ENCODE results near the gene NCAPG2. TPM values are rescaled to one million over a fixed set of nuclear protein-coding genes. Genes with fewer than 3 reads are reported as not detected.
A peak's percentile ranks its signal among the peaks of the same experiment; 100 is the strongest.

Gene NCAPG2
- total and polyA plus RNA-seq, 2 of the 13 experiments (the other 11 are each of a cell fraction or from before 2014, with no cell fraction given), result 15.1 to 30.7 TPM

DNA sequence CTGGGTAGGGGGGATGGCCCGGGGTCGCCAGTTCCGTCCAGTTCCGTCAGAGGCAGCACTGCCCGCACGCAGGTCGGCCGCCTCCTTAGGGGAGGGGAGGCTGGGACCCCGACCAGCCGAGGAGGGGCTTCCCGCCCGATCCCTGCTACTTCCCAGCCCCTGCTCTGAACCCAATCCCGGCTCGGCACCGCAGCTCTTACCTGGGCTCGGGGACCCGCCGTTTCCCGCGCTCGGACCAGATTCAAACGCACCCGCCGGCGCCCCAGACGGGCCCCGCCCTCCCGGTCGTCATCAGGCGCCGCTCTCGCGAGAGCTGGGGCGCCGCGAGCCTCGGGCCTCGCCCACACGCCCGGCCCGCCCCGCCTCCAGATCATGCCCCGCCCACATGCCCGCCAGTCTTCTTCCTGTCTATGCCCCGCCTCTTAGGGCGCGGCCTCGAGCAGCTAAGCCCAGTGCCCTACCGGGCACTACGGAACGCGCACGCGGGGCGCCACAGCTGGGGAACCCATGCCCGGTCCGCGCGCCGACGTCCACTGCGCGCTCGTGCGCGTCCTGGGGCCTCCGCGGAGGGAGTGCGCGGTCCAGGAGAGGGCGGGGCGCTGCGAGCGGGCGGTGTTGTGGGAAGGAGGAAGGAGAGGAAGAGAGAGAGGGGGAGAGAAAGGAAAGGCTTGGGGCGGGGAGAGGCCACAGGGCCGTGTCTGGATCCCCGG is at the start of gene NCAPG2 (continued):
- TF ChIP-seq, protein P1, sequence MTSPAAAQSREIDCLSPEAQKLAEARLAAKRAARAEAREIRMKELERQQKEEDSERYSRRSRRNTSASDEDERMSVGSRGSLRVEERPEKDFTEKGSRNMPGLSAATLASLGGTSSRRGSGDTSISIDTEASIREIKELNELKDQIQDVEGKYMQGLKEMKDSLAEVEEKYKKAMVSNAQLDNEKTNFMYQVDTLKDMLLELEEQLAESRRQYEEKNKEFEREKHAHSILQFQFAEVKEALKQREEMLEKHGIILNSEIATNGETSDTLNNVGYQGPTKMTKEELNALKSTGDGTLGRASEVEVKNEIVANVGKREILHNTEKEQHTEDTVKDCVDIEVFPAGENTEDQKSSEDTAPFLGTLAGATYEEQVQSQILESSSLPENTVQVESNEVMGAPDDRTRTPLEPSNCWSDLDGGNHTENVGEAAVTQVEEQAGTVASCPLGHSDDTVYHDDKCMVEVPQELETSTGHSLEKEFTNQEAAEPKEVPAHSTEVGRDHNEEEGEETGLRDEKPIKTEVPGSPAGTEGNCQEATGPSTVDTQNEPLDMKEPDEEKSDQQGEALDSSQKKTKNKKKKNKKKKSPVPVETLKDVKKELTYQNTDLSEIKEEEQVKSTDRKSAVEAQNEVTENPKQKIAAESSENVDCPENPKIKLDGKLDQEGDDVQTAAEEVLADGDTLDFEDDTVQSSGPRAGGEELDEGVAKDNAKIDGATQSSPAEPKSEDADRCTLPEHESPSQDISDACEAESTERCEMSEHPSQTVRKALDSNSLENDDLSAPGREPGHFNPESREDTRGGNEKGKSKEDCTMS (CRISPR knock-in tag; conservative IDR thresholded peaks at IDR 0.05), result no peak
- TF ChIP-seq, protein P2, sequence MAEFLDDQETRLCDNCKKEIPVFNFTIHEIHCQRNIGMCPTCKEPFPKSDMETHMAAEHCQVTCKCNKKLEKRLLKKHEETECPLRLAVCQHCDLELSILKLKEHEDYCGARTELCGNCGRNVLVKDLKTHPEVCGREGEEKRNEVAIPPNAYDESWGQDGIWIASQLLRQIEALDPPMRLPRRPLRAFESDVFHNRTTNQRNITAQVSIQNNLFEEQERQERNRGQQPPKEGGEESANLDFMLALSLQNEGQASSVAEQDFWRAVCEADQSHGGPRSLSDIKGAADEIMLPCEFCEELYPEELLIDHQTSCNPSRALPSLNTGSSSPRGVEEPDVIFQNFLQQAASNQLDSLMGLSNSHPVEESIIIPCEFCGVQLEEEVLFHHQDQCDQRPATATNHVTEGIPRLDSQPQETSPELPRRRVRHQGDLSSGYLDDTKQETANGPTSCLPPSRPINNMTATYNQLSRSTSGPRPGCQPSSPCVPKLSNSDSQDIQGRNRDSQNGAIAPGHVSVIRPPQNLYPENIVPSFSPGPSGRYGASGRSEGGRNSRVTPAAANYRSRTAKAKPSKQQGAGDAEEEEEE (CRISPR knock-in tag; IDR thresholded peaks at IDR 0.05; ENCODE audit: borderline replicate concordance), result no peak
- 0 out of 2 replicates have a peak, but pooled peaks have one; percentile 50 for TF ChIP-seq GZF1 (CRISPR knock-in tag; IDR thresholded peaks at IDR 0.05)
- TF ChIP-seq THAP11 (CRISPR knock-in tag; IDR thresholded peaks at IDR 0.05), result peak; percentile 85; the same call in 1 of the 2 replicates
- TF ChIP-seq, protein P3, sequence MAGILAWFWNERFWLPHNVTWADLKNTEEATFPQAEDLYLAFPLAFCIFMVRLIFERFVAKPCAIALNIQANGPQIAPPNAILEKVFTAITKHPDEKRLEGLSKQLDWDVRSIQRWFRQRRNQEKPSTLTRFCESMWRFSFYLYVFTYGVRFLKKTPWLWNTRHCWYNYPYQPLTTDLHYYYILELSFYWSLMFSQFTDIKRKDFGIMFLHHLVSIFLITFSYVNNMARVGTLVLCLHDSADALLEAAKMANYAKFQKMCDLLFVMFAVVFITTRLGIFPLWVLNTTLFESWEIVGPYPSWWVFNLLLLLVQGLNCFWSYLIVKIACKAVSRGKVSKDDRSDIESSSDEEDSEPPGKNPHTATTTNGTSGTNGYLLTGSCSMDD (CRISPR knock-in tag; IDR thresholded peaks at IDR 0.05), result no peak
- TF ChIP-seq JUN (CRISPR knock-in tag; IDR thresholded peaks at IDR 0.05), result no peak
- TF ChIP-seq TARDBP (CRISPR knock-in tag; IDR thresholded peaks at IDR 0.05), result no peak; the same call in none of the 2 replicates
- TF ChIP-seq, protein P4, sequence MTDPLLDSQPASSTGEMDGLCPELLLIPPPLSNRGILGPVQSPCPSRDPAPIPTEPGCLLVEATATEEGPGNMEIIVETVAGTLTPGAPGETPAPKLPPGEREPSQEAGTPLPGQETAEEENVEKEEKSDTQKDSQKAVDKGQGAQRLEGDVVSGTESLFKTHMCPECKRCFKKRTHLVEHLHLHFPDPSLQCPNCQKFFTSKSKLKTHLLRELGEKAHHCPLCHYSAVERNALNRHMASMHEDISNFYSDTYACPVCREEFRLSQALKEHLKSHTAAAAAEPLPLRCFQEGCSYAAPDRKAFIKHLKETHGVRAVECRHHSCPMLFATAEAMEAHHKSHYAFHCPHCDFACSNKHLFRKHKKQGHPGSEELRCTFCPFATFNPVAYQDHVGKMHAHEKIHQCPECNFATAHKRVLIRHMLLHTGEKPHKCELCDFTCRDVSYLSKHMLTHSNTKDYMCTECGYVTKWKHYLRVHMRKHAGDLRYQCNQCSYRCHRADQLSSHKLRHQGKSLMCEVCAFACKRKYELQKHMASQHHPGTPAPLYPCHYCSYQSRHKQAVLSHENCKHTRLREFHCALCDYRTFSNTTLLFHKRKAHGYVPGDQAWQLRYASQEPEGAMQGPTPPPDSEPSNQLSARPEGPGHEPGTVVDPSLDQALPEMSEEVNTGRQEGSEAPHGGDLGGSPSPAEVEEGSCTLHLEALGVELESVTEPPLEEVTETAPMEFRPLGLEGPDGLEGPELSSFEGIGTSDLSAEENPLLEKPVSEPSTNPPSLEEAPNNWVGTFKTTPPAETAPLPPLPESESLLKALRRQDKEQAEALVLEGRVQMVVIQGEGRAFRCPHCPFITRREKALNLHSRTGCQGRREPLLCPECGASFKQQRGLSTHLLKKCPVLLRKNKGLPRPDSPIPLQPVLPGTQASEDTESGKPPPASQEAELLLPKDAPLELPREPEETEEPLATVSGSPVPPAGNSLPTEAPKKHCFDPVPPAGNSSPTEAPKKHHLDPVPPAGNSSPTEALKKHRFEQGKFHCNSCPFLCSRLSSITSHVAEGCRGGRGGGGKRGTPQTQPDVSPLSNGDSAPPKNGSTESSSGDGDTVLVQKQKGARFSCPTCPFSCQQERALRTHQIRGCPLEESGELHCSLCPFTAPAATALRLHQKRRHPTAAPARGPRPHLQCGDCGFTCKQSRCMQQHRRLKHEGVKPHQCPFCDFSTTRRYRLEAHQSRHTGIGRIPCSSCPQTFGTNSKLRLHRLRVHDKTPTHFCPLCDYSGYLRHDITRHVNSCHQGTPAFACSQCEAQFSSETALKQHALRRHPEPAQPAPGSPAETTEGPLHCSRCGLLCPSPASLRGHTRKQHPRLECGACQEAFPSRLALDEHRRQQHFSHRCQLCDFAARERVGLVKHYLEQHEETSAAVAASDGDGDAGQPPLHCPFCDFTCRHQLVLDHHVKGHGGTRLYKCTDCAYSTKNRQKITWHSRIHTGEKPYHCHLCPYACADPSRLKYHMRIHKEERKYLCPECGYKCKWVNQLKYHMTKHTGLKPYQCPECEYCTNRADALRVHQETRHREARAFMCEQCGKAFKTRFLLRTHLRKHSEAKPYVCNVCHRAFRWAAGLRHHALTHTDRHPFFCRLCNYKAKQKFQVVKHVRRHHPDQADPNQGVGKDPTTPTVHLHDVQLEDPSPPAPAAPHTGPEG (CRISPR knock-in tag; IDR thresholded peaks at IDR 0.05), result no peak
- TF ChIP-seq ZNF549 (CRISPR knock-in tag; IDR thresholded peaks at IDR 0.05), result no peak
- no peak for TF ChIP-seq SRF (IDR thresholded peaks at IDR 0.05; ENCODE audit: low read depth, low read length)
- no peak for TF ChIP-seq ZBTB8A (CRISPR knock-in tag; IDR thresholded peaks at IDR 0.05; ENCODE audit: borderline replicate concordance, low read depth)
- no peak for TF ChIP-seq ZEB1 (IDR thresholded peaks at IDR 0.05; ENCODE audit: insufficient replicate concordance, low read depth)
- TF ChIP-seq, protein P5, sequence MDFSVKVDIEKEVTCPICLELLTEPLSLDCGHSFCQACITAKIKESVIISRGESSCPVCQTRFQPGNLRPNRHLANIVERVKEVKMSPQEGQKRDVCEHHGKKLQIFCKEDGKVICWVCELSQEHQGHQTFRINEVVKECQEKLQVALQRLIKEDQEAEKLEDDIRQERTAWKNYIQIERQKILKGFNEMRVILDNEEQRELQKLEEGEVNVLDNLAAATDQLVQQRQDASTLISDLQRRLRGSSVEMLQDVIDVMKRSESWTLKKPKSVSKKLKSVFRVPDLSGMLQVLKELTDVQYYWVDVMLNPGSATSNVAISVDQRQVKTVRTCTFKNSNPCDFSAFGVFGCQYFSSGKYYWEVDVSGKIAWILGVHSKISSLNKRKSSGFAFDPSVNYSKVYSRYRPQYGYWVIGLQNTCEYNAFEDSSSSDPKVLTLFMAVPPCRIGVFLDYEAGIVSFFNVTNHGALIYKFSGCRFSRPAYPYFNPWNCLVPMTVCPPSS (IDR thresholded peaks at IDR 0.05), result no peak
- peak; percentile 64 for TF ChIP-seq TAF1 (CRISPR knock-in tag; IDR thresholded peaks at IDR 0.05)
- TF ChIP-seq RELA (CRISPR knock-in tag; IDR thresholded peaks at IDR 0.05), result no peak
- TF ChIP-seq ZNF598 (CRISPR knock-in tag; IDR thresholded peaks at IDR 0.05; ENCODE audit: borderline replicate concordance), result no peak; the same call in 1 of the 2 replicates
- no peak for TF ChIP-seq MBD4 (IDR thresholded peaks at IDR 0.05; ENCODE audit: borderline replicate concordance, low read length)

Measured in HepG2 (cell line).